Stimulated activated CD4-positive, alpha-beta T cell treated with anti-CD3 and anti-CD28 coated beads, Interleukin-1b, Interleukin-23, amount 100 ng/mL, for 48 hours (primary cell): Measurements from ENCODE around the gene MGAT4A.

Source experiments
- DNase-seq: peaks from one replicate; pipeline ENCODE4 v3.0.0-alpha.2; 2020

MGAT4A gene

DNA sequence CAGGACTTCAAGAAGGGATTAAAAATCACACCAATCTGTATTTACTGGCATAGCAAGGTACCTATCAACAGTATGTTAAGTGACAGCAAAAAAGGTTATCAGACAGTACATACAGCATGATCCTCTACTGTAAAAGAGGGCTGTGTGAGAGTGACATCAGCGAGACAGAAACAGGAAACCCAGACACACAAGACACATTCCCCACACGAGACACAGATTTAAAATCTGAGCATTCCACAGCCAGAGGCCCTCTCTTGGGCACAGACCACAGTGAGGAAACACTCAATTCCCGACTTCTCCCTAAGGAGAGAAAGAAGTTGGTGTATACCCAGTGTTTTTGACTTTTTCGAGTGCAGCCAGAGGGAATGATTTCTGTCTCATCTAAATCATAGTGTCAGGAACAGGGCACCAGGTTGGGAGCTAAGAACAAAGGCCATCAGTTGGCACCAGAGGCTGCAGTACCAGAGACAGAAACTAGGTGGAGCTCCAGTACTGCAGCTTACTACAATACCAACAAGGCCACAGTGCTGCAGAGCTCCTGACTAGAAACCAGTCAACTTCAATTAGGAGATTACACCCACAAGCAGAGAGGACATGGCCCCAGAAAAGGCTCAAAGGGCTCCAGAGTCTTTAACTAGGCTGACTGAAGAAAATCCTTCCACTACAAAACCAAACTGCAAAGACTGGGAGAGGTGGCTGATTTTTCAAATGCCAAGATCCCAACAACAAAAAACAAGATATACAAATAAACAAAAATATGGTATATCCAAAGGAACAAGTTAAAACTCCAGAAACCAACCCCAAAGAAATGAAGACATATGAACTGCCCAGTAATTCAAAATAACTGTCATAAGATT is 81.6 kb downstream of the MGAT4A start:
- peak; percentile 78 for DNase-seq

DNA sequence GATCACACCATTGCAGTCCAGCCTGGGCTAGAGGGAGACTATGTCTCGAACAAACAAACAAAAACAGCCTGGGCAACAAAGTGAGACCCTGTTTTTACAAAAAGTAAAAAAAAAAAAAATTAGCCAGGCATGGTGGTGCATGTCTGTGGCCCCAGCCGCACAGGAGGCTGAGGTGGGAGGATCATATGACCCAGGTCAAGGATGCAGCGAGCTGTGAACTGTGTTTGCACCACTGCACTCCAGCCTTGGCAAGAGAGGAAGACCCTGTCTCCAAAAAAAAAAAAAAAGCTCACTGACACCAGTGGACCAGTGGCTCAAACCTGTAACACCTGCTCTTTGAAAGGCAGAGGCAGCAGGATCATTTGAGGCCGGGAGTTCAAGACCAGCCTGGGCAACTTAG is 82.5 kb downstream of the MGAT4A start:
- DNase-seq, result no peak

DNA sequence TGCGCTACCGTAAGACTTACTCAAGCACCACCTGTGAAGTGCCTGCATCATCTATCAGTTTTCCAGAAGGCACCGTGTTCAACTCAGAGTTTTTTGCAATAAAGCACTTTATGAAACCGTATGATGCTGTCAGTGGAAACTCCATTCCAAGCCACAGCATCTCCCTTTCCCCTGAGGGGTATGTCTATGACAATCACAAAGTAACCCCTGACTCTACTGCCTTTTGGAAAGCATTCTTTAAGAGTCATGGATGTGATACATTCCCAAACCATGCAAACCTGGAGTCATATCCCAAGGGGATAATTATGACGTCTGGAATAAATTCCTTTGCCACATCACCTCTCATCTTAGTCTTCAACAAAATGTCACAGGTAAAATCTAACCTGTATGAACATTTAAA is 83.3 kb downstream of the MGAT4A start:
- no peak for DNase-seq

DNA sequence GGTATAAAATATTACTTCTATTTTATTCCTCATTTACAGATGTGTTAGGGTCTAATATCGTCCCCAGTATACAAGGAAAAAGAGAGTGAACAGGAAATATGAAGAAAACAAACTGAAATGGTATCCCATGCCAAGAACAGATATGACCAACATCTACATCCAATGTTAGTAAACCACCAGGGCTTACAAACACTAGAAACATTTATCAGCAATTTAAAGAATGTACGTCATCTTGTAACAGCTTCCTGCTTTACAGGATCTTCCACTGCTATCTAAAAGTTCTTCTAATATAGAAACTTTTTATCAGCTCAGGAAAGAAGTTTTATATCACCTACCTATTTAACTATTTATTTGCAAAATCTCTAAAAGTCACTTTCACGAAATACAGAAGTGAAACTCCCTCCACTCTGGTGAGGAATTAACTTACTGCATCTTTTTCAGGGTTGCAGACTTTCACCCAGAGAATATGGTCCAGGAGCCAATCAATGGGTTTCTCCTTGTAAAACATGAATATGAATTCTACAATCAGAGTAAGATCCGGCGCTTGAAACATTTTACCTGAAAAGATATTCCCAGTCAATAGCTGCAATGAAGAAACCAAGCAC is 87.3 kb downstream of the MGAT4A start:
- DNase-seq, result no peak

DNA sequence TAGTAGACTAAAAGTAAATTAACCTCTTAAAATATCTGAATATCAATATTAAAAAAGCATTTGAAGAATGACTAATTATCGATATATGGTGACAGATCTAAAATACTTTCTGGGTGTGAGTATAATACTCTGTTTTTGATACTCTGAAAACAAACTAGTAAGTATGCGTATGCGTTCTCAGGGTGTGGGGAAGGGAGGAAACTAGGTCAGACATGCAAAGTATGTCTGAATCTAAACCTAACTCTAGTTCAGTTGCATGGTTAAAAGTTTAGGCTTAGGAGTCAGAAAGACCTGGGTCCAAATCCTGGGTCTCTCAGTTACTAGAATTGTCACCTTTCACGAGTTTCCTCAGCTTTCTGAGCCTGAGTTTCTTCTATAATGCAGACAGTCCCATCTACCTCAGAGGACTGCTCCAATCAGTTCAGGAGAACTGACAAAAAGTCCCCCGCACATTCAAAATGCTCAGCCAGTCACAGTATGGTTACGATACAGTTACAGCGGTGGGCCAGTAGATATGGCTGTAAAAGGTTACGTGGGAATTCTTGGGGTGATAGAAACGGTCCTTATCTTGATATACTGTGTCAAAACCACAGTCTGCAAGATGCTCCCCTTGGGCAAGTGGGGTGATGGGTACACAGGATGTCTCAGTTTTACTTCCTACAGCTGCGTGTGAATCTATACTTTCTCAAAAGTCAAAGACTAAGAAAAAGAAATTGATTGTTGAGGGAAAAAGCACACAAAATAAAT is 93.4 kb downstream of the MGAT4A start:
- peak; percentile 57 for DNase-seq

DNA sequence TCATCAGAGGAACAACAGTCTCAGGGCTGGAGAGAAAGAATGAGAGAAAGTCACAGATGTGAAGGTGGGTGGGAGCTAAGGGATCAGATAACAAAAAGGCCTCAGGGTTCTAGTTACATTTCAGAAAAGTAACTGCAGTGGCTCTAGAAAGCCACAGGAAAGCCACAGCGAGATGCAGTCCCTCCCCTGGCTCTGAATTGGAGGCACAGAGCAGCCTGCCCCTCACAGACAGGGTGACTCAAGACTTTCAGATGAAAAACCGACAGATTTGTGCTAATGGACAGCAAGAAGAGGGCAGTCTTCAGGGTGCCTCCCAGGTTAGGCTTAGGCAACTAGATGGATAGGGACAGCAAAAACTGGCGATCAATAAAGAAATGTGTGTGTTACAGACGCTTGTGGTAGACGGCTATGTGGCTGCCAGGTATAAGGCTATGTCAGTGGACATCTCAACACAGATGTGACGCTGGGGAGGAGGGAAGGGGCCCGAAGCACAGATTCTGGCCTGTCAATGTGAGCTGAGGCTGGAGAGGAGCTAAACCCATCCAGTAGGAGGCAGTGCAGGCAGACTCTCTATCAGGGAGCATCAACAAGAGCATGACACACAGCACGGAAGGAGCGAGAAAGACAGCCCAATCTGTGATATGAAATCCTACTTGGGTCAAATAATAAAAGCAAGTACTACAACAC is 96.4 kb downstream of the MGAT4A start:
- peak; percentile 61 for DNase-seq

DNA sequence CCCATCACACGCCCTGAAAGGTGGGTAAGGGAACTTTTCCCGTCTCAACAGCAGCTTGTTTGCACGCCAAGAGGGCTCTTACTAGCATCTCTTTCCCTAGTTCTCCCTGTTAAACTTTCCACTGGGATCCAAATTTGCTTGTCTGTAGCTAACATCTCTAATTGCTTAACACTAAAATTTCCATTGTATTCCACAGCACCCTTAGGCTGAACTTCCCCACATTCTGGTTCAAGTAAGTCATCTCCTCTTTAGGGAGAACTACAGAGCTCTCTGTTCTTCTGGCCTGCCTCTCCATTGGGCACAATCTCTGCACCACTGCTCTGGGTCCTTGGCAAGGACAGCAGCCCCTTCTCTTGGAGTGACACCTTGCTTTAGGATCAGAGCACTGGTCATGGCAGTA is 98.6 kb downstream of the MGAT4A start:
- DNase-seq, result no peak

DNA sequence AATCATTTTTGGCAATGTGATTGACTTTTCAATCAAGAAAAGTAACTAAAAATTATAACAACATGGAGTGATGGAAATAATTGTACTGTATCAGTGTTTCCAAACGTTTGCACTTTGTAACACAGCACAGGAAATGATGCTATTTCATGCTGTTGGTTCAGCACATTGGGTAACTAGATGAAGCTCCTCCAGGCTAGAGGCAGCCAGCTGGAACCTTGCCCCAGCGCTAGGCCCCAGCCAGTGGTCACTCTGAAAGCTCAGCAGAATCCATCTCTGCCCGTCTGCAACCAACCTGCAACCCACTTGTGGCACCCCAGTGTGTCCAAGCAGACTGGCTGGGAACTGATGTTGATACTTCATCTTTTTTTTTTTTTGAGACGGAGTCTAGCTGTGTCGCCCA is 107.3 kb downstream of the MGAT4A start:
- no peak for DNase-seq

DNA sequence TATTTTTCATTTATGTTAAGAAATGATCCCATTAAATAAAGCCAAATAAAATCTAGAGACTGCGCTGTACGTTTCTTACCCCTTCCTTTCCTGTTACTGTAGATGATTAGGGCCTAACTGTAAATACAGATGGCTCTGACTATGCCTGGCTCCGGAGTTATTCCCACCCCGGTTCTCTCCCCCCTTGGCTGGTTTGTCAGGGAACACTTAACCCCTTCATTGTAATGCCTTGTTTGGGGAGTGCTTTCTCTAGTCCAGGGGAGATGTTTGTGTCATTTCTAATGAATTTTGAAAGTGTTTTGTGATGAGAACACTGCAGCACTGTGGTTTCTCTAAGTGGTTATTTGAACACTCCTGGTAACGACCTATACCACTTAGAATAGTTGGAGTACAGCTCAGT is 113.8 kb downstream of the MGAT4A start:
- DNase-seq, result no peak

DNA sequence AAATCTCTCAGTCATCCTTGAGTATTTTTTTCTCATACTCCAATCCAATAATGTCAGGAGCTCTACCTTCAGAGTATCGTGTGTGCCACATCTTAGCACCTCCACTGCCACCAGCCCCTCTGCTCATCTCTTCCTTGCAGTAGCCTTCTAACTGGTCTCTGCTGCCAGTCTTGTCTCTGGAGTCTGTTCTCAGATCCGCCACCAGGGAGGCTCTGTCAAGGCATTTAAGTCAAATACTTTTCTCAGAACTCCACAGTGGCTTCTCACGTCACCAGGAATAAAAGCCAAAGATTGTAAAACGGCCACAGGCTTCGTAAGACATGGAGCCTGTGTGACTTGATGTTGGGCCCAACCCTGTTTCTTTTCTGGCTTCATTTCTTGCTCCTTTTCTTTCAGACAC is 115.5 kb downstream of the MGAT4A start:
- no peak for DNase-seq

DNA sequence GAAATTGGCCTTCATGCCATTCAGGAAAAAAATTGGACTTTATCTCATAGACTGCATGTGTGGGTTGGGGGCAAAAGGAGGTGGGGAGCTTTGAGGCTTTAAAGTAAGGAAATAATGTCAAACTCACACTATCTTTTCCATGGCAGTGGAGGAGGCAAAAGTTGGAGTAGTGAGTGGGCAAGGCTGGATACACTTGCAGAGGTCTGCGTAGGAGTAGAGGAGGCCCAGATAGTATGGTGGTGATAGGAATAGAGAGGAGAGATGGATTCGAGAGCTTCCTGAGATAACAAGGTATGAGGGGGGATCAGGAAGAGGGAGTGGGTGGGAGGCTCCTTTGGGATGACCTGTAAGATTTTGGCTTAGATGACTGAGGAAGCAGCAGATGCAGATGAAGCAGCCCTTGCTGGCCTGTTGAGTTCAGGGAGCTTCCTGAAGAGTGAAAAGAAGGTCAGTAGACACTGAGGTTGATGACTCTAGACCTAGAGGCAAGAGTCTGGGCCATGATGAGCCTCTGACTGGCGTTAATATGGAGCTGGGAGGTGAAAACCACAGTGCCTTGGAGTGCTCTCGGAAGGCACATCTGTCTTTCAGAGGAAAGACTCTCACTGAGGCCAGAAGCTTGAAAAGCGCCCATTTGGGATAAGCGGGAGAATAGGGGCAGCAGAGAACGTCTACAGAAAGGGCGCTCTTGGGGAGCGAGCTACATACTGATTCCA is 116.8 kb downstream of the MGAT4A start:
- no peak for DNase-seq

DNA sequence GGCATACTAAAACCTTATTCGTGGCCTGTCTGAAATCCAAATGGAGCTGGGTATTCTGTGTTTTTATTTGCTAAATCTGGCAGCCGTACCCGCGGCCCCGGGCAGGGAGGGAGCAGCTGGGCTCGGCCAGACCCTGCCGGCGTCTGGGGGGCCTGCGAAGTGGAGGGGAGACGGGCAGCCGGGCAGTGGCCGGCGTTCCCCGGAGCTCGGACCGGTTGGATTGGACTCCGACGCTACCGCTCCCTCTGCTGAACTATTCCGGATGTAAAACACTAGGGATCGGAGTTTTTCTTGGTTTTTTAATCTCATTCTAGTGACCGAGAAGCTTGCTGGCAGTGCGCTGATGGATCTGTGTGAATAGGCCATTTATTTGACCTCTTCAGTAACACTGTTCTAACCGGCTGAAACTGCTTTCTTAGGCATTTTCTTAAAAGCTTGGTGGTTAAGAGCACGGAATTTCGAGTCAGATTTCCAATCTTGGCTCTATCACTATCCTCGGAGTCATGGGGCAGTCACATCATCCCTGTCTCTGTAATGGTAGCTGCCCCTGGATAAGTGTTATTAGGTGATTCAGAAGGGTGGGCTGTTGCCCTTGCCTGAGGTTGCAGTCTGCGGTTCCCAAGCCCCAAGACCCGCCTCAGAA is 121.8 kb downstream of the MGAT4A start:
- DNase-seq, result no peak

DNA sequence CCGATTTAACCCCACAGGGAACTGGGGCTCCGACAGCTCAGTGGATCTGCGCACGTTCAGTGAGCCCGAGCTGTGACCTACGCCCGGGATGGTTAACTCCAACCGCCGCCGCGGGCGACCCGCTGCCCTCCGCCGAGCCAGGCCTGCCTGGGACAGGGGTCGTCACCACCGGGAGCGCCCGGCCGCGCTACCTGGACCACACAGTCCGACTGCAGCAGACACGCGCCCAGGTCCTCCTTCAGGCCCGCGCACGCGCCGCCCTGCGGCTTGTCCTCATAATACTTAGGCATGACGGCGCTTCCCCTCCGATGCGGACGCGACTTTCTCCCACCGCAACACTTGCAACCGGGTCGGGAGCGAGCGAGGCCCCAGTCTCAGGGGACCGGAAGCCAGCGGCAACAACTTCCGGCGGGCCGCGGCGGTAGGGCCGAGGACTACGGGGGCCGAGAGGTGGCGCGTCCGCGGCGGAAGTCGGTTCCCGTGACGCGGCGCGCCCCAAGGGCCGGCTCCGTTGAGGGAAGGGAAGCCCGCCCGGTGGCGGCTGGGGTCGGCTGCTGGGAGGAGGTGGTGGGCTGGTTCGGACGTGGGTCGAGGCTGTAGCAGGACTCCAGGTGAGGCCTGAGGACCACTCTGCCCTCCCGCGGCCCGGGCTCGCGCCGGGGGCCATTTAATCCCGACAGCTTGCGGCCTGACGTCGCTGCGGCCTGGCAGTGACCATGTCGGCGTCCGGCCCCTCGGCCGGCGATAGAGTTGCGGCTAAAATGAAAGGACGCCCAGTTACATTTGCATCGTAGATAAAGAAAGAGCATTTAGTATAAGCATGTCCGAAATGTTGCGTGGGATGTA is 122.6 kb downstream of the MGAT4A start, which contains the start of the genes COA5 and UNC50:
TSS of gene COA5 (minus strand) at position 397 of the 846 bp plus-strand sequence. CDS start at position 290, 107 bp downstream.
TSS of gene UNC50 (plus strand) at position 474 of the 846 bp plus-strand sequence. CDS start 1,171 bp downstream, outside the sequence.
- peak; percentile 94 for DNase-seq

DNA sequence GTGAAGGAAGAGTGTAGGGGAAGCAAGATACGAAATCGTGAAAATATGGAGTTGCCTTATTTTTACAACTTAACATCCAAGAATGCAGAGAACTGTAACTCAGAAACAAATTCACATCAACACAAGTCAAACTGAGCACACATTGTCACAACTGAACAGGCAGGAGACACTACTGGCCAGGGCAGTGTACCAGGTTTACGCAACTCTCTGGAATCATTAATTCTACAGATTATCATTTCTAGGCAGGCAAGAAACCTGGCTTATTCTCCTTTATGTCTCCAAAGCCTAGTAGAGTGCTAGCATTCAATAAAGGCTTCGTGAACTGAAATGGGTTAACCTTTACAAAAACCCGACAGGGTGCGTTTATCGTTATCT is 123.2 kb downstream of the MGAT4A start:
- no peak for DNase-seq

DNA sequence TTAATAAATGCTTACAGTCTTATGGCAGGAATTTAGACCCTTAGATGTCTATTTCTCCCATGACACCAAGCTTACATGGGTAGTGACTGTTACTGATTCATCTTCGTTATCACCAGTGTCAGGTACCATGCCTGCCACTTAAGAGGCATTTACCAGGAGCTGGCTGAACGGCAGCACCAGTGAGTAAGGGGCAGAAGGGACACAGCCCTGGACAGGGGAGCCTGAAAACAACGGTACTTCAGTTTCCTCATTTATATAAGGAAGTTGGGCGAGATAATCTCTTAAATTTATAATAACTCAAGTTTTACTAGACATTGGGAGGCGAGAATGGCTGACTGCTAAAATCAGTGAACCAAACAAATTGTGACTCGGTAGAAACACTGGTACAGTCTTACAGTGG is 123.8 kb downstream of the MGAT4A start:
- DNase-seq, result no peak

DNA sequence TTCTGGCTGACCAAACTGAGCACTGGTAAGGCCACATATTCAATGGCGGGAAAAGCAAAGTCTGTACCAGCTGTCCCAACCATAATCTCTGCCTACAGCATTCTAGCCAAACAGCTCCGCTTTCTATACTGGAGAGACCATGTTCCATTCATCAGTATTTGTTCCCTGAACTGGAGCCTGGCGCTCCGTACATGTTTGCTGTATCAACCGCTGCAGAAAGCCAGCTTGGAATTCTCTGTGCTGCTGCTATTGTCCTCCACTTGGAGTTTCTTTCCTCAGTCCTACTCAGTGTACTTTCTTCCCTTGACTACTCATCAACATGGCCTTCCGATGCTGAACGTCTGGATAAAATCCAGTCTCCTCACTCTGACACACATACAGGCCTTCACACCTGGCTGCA is 124.5 kb downstream of the MGAT4A start:
- no peak for DNase-seq

DNA sequence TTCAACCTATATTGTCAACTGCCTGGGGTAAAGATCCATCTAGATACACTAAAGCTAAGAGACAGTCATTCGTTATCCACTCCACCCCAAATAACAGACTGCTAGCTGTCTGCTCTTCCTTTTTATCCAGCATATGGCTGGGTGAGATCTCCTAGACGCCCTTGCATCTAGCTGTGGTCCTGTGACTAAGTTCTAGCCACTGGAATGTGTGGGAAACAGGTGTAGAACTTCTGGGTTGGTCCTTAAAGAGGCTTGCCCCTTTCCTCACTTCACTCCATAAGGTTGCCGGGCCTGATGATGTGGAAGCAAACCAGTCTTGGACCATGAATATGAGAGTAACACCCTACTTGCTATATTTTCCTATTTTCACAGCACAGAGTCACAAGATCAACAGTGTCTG is 125.9 kb downstream of the MGAT4A start:
- DNase-seq, result no peak

DNA sequence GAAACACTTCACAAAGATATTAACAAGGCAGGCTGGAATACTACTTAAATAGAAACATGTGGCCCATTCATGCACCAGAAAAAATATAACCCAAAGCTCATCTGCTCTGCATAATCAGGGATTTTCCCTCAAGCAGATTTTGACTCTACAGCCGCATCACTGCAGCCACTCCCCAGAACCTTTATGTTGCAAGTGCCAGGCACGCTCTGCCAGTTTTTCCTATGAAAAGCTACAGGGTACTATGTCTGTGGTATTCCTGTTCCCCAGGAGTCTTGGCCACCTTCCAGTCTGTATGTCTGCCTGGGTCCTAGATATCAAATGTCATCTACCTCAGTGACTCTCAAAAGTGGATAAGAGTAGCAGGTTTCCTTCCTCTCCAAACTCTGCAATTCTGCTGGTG is 126.4 kb downstream of the MGAT4A start:
- DNase-seq, result no peak

DNA sequence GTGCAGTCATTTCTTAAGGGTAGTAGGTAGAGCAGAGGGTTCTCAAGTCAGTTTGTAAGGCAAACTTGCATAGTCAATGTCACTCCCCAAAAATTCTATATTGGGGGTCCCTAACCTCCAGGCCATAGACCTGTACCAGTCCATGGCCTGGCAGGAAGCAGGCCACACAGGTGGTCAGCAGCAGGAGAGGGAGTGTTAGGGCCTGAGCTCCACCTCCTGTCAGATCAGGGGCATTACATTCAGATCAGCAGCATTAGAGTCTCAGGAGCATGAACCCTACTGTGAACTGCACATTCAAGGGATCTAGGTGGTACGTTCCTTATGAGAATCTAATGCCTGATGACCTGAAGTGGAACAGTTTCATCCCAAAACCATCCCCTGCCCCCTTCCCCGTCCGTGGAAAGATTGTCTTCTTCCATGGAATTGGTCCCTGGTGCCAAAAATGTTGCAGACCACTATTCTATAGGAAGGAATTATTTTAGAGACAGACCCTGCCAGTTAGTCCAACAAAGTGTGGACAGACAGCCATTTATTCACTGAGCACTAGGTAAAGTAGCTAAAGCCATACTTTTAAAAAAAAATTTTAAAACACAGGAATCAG is 129.3 kb downstream of the MGAT4A start:
- no peak for DNase-seq

DNA sequence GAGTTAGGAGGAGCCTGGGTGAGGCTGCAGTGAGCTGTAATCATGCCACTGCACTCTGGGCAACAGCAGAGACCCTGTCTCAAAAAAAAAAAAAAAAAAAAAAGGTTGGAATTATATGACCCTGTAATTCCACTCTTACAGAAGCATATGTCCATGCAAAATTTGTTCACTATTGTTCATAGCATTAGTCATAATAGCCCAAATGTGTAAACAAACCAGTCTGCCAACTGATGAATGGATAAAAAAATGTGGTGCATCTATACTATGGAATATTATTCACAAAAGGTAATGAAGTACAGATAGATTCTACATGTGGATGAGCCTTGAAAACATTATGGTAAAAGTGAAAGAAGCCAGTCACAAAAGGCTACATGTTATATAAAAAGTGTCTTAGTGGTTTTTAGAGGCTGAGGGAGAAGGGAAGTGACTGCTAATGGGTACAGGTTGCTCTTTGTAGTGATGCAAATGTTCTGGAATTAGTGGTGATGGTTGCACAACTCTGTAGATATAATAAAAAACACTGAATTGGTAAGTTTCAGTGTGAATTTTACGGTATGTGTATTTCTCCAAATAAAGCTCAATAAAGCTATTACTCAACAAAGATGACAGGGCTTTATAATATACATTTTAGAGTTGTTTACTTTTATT is 132.0 kb downstream of the MGAT4A start:
- DNase-seq, result no peak
